K562 (cell line): Measurements from ENCODE around the gene BRAP.

Experiments used
- CHD2 ChIP-seq: IDR thresholded peaks from 2 replicates; pipeline ENCODE4 v1.6.1; 2011; ENCODE audit warnings: low read depth, low read length
- CTCF ChIP-seq, 3 experiments: IDR thresholded peaks in 2 of 3; conservative IDR thresholded peaks in 1 of 3; 2 replicates each; pipeline ENCODE4 v1.5.1; 2011 to 2012; ENCODE audit warnings: low read length in 3 of 3, mild to moderate bottlenecking in 3 of 3, control low read depth in 2 of 3, improper control_type of control experiment in 1 of 3, inconsistent platforms in 1 of 3, low read depth in 1 of 3, mixed read lengths in 1 of 3, moderate library complexity in 1 of 3; ENCODE audit not compliant: insufficient read depth in 2 of 3
- EP300 ChIP-seq: IDR thresholded peaks from 2 replicates; pipeline ENCODE4 v1.6.1; 2012; ENCODE audit warnings: low read length, improper control_type of control experiment
- EZH2 ChIP-seq: IDR thresholded peaks from 2 replicates; pipeline ENCODE4 v1.6.1; 2012; ENCODE audit warnings: low read depth, mild to moderate bottlenecking, inconsistent platforms, low read length, borderline replicate concordance
- FOS ChIP-seq: IDR thresholded peaks from 3 replicates; pipeline ENCODE4 v1.6.1; 2011; ENCODE audit not compliant: insufficient read length; ENCODE audit errors: extremely low read depth
- FOXO4 ChIP-seq: fragments of 450-650 bp; formaldehyde crosslinking; IDR thresholded peaks from 2 replicates; pipeline ENCODE4 v1.4.0; 2020; ENCODE audit warnings: mild to moderate bottlenecking, moderate library complexity
- JUND ChIP-seq, 2 experiments: IDR thresholded peaks; 2 replicates in 1 of 2; 3 replicates in 1 of 2; pipeline ENCODE4 v1.6.1; 2011; ENCODE audit warnings: borderline replicate concordance in 2 of 2, low read depth in 2 of 2, low read length in 2 of 2, improper control_type of control experiment in 1 of 2, missing biosample characterization in 1 of 2, missing genetic modification characterization in 1 of 2, missing genetic modification reagents in 1 of 2
- MXI1 ChIP-seq: IDR thresholded peaks from 2 replicates; pipeline ENCODE4 v1.6.1; 2011; ENCODE audit warnings: low read depth, mild to moderate bottlenecking, improper control_type of control experiment, low read length
- NFYB ChIP-seq: IDR thresholded peaks from 2 replicates; pipeline ENCODE4 v1.6.1; 2011; ENCODE audit warnings: mild to moderate bottlenecking, moderate library complexity; ENCODE audit not compliant: insufficient read length; ENCODE audit errors: extremely low read depth
- RBM39 ChIP-seq: fragments of 200-400 bp; formaldehyde crosslinking; optimal IDR thresholded peaks from 2 replicates; pipeline ENCODE3; 2018; ENCODE audit warnings: low read depth, low read length
- REST ChIP-seq, 2 experiments: fragments of 450-650 bp; formaldehyde crosslinking in 1 of 2; IDR thresholded peaks; 2 replicates each; pipeline versions ENCODE4 v1.4.0 to v1.6.1; 2014 to 2020; ENCODE audit warnings: mild to moderate bottlenecking in 2 of 2, borderline replicate concordance in 1 of 2, low read depth in 1 of 2
- SRF ChIP-seq, 2 experiments: fragments of 250-450, 450-650 bp in 1 of 2; sonication (Bioruptor Pico) in 1 of 2; sonication (generic) in 1 of 2; formaldehyde crosslinking; IDR thresholded peaks; 2 replicates each; pipeline versions ENCODE4 v1.5.0 to v1.5.1; 2020 to 2022; ENCODE audit warnings: mild to moderate bottlenecking in 1 of 2, missing genetic modification reagents in 1 of 2
- ZNF184 ChIP-seq: sonication (generic); formaldehyde crosslinking; IDR thresholded peaks from 2 replicates; pipeline ENCODE4 v1.5.0; 2020; ENCODE audit warnings: missing genetic modification reagents
- TF ChIP-seq, protein P1 (sequence below): sonication (generic); formaldehyde crosslinking; IDR thresholded peaks from 2 replicates; pipeline ENCODE4 v1.9.0; 2022; ENCODE audit warnings: mild to moderate bottlenecking, missing genetic modification reagents

DNA sequence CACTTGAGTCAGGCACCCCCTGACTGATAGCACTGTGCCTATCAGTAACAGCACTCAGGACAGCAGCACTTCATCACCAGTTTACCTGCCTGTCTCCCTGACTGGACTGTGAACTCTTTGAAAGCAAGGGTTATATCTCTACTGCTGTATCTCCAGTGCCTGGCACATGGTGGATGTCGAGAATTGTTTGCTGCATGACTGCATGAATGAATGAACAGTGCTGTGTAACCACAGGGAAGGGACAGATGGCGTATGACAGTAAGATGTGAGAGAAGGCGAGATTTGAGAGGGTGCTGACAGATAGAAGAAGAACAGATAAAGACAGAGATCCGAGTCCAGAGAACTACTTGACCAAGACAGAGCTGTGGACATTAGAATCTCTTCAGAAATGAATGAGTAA is 29.7 kb downstream of the BRAP start:
- no peak for TF ChIP-seq CTCF (IDR thresholded peaks at IDR 0.05 in 2 of 3, conservative IDR thresholded peaks at IDR 0.05 in 1 of 3; ENCODE audit: insufficient read depth in 2 of 3, low read depth in 1 of 3, low read length in 3 of 3)
- TF ChIP-seq, protein P1, sequence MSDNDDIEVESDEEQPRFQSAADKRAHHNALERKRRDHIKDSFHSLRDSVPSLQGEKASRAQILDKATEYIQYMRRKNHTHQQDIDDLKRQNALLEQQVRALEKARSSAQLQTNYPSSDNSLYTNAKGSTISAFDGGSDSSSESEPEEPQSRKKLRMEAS (CRISPR knock-in tag), result no peak
- no peak for TF ChIP-seq JUND (IDR thresholded peaks at IDR 0.05; ENCODE audit: borderline replicate concordance, low read depth, low read length)
- TF ChIP-seq JUND (tag; IDR thresholded peaks at IDR 0.05; ENCODE audit: borderline replicate concordance, low read depth, low read length), result no peak
- TF ChIP-seq MXI1, result no peak
- TF ChIP-seq FOS, result no peak
- no peak for TF ChIP-seq ZNF184
- TF ChIP-seq FOXO4 (CRISPR knock-in tag), result no peak
- no peak for TF ChIP-seq EZH2
- no peak for TF ChIP-seq REST (IDR thresholded peaks at IDR 0.05; ENCODE audit: borderline replicate concordance)
- no peak for TF ChIP-seq REST (CRISPR knock-in tag; IDR thresholded peaks at IDR 0.05; ENCODE audit: low read depth)
- no peak for TF ChIP-seq SRF (CRISPR knock-in tag; IDR thresholded peaks at IDR 0.05)
- TF ChIP-seq EP300, result no peak
- no peak for TF ChIP-seq RBM39
- TF ChIP-seq CHD2, result no peak
- no peak for TF ChIP-seq NFYB
